Central memory CD4-positive, alpha-beta T cell (primary cell): Measurements from ENCODE around the gene RNPS1.

Source experiments
- DNase-seq: peaks from one replicate; pipeline ENCODE4 v3.0.0; 2022

The RNPS1 gene

DNA sequence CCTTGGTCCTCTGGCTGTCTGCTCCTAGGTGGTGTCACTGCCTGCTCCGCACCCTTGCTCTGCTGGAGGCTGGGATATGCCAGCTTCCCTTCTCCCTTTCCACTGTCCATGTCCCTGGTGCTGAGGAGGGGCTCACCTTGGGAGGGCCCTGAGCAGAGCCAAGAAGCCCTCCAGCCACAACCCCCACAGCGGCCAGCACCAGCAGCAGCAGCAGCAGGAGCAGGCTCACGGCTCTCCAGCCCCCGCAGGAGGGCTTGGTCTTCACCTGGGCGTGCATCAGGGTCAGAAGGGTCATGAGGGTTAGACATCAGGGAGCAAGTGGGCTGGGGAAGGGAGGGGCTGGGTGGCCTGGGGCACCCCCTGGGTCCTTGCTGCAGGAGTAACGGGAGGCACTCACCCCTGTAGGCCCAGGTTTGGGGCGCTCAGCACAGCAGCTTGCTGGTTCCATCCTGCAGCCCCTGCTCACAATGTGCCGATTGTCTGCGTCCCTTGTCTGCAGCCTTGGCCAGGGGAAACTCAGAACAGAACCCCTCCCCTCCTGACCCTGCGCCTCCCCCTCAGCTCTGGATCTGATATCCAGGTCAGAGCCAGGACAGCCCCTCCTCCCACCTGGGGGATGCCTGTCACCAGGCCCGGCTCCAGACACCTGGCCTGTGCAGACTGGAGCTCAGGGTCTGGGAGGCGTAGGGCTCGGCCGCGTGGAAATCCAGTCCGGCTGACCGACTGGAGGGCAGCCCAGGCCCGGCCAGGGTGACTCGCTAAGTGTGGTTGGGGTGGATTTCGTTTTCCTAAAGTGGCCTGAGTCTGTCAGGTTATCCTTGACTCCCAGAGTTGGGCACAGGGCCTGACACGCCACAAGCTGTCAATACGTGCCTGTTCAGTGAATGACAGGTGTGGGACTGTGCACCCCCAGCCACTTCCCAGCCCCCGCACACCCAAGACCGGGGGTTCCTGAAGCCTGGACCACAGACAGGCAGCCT is 57.2 kb downstream of the RNPS1 start, which contains the start of gene BRICD5:
BRICD5 (minus strand) TSS at position 478 of the 980 bp plus-strand sequence; CDS start at position 448, 30 bp downstream.
- no peak for DNase-seq

DNA sequence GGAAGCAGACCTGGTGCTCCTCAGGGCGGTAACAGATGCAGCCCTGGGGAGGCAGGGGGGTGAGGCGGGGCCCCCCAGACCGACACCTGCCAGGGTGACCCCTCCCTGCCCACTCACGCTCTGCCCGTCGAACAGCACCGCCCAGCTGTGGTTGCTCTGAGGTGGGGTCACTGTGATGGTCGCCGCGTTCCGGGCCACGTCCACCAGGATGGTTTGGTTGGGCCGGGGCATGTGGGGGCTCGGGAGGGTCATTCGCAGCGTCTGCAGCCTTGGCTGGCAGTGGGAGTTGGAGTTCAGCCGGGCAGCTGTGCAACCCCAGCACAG is 58.0 kb downstream of the RNPS1 start:
- DNase-seq: no peak

DNA sequence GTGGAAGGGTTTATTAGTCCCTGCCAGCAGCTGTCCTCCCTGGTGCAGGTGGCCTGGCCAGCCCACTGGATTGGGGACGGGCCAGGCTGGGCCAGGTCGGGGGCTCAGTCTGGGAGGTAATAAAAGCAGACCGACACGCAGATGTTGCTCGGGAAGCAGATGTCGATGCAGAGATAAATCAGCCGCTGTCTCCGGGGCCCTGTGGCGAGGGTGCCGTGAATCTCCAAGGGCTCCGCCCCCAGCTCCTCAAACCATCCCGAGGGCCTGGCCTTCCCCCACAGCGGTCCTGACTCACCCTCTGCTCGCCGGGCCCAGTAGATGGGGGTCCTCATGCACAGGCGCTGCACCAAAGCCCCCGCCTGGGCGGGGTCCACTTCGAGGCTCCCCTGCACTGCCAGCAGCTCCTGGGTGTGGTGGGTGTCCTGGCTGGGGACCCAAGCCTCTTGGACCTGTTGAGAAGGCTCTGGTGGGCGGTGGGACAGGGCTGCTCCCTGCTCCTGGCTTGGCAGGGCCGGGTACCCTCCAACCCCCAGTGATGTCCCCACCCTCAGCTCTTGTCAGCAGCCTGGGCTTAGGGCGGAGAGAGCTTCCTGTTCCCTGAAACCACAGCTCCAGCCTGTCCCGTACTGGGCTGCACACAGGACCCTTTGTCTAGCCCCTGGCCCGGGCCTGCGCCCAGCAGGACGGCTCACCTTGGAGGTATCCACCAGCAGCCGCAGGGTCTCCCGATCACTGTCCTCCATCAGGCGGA is 58.5 kb downstream of the RNPS1 start:
- no peak for DNase-seq

GRCh38 chr16:2208772-2209171 is 59.2 kb downstream of the RNPS1 start:
- no peak for DNase-seq

- DNase-seq: no peak
These were observed 59.6 kb downstream of the RNPS1 start for GRCh38 chr16:2208308-2208707.

DNA sequence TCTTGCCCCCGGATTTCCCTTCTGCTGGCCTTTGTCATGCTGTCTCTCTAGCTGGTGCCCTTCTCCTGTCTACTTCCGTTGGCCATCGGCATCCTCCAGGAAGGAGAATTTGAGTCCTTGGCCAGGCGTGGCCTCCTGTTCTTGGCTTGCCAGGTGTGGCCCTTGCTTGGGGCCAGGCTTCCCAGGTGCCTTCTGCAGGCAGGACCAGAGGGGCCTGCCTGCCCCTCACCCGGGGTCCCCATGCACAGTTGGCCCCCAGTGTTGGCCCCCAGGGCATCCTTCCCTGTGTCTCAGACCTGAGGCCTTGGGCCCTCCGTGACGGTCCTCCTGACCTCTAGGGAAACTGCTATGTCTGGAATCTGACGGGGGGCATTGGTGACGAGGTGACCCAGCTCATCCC is 60.1 kb downstream of the RNPS1 start:
- DNase-seq: no peak

GRCh38 chr16:2206780-2207433 is 61.0 kb downstream of the RNPS1 start:
- DNase-seq: no peak

- DNase-seq: no peak
These were observed 61.5 kb downstream of the RNPS1 start for GRCh38 chr16:2206420-2206779.

- DNase-seq: no peak
These were observed 62.0 kb downstream of the RNPS1 start for GRCh38 chr16:2205967-2206313.

DNA sequence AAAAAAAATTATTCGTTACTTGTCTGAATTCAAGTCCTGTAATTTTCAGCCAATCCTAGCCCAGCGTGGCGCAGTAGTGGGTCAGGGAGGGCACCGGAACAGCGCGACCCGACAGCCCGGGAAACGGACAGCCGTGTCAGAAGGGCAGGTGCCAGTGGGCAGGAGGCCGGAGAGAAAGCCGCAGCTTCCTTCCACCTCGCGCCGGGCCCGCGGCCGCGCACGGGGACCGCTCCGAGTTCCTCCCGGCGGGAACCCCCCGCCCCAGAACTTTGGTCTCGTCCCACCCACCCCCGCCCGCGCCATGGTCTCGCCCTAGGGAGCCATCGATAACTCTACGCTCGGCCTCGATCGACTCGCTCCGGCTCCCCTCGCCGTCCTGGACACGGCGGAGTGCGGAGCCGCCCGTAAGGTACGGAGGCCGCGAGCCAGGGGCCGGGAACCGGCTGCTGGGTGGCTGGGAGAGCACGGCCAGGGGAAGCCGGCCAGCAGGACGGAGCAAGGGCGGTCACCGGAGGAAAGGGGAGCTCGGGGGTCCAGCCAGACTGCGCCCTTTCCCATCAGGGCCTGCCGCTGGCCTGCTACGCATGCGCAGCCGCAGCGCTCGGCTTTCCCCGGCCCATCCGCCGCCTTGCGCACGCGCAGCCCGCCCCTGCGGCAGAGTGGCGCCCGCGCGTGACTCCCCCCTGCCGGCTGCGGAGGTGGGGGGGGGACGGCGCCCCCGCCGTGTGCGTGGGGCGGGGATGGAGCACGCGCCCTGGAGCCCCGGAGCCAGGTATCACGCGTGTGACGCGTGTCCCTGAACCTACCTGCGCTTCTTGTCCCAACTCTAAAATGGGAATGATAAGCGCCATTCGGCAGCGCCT is 62.6 kb downstream of the RNPS1 start, which contains the start of gene MLST8:
MLST8 (plus strand) TSS at position 351 of the 863 bp plus-strand sequence. CDS start 632 bp downstream, outside the sequence.
- peak; percentile 96 for DNase-seq

- DNase-seq: no peak
These were observed 63.4 kb downstream of the RNPS1 start for GRCh38 chr16:2204416-2205103.
